ENCODE measurements around the gene FGL2.
"Not testable (repeated sequence)": the region's sequence is repeated elsewhere in the genome, so short reads cannot be mapped to it uniquely, and the experiment has no call there.

The FGL2 gene

DNA sequence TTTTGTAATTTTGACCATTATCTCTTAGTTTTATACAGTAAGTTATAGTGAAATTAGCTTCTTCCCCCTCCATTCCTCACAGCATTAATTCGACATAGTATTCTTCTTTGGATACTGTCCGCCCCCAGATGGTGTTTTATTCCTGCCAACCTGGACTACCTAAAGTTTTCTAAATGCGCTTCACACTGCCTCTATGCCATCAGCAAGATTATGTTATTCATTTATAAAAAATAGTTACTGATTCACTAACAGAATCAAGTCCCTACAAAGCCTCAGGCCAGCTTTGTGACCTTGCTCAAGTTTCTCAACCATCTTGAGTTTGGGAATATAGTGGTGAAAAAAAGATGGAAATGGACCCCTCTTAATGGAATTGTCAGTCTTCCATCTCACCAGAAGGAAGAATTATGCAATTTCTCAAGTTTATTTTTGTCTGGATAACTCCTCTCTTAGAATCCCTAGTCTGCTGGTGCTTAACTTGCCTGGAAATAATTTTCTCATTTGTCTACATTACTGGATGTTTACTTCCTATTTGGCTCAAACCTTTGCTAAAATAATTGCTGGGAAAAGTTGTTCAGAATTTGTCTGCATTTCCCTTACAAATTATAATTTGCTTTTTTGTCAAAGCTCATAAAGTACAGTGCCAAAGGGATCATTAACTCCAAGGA is 16.7 kb upstream of the FGL2 start:
- DNase-seq (ENCODE audit: low read depth), result no peak

DNA sequence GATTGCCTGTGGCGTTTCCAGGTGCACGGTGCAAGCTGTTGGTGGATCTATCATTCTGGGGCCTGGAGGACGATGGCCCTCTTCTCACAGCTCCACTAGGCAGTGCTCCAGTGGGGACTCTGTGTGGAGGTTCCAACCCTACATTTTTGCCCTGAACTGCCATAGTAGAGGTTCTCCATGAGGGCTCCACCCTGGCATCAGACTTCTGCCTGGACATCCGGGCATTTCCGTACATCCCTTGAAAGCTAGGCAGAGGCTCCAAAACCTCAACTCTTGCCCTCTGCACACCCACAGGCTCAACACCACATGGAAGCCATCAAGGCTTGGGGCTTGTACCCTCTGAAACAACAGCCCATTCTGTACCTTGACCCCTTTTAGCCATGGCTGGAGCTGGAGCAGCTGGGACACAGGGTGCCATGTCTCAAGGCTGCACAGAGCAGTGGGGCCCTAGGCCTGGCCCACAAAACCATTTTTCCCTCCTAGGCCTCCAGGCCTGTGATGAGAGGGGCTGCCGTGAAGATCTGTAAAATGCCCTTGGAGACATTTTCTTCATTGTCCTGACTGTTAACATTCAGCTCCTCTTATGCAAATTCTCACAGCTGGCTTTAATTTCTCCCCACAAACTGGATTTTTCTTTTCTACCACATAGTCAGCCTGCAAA is 10.0 kb upstream of the FGL2 start:
- no peak for DNase-seq (ENCODE audit: low read depth)

DNA sequence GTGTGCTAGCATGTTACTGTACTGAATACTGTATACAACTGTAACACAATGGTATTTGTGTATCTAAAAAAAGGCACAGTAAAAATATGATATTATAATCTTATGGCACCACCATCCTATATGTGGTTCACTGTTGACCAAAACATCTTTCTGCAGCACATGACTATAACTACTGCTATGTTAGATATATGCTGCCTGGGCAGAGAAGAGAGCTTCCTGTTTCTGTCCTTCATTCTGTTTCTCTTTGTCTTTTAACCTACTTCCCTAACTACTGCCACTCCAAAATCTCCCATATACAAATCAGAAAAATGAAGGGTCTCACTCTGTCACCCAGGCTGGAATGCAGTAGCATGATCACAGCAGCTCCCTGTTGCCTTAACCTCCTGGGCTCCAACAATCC is 8.8 kb upstream of the FGL2 start:
- DNase-seq (ENCODE audit: low read depth), result no peak

DNA sequence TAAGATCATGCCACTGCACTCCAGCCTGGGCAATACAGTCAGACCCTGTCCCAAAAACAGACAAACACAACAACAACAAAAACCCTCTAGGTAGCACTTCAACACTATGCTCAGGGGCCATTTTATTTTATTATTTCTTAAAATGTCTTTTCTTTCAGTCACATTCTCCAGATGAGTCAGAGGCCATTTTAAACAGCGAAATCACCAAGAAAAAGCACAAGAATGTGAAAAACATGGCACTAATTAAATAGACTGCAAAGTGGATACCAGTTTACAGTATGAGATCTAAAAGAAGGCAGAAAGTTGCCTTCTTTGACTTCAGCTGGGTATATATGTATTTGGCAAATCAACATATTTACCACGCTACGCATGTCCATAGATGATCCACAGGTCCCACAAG is 6.1 kb upstream of the FGL2 start:
- DNase-seq (ENCODE audit: low read depth), result no peak

DNA sequence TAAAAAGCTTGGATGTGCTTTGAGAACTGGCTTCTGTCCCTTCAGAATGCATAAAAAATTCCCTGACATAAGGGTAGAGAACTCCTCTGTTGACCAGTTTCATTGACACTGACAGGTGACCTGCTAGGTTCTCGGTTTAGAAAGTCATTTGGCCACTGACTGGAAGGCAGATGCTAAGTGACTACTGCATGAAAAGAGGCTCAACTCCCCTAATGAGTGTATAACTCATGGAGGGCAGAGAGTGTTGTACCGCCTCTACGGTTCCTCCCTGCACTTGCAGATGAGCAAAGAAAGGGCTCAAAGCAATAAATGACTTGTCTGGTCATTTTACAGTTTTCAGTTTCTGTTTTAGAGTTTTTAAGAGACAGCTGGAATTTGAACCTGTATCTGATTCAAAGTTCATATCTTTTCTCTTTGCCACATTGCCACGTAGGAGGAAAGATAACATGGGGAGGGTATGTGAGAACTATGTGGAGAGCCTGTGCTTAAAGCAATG is 2.9 kb upstream of the FGL2 start:
- no peak for DNase-seq (ENCODE audit: low read depth)

DNA sequence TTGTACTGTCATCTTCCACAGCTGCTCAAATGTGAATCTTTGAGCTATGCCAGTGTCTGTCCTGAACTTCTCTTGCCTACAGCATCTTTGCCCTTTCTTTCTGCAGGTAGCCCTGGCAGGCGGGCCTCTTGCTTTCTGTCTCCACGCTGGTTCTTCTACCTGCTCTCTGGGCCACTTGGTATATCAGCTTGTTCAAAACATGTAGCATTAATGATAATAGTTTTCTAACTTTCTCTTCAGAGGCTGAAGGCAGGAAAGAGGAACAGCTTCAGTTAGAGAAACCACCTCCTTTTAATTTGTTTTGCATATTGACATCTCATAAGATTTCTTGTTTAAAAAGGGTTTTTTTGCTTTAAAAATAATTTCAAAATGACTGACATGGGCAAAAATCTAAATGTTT is 923 bp upstream of the FGL2 start:
- DNase-seq (ENCODE audit: low read depth), result no peak

DNA sequence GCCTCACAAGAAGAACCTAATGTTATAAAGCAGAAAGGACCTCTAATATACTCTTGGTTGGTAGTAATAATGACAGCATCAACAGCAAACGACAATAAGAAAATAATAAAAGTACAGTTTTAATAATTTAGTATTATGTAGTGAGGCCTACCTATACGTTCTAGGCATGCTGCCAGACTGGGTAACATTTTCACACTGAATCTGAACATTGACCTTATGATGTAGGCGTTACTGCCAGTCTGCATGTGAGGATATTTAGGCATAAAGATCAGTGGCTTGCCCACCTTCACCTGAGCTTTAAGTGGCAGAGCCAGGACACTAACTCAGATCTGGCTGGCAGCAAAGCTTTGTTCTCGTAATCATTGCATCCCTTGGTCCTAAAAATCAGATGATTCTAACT is 2.5 kb downstream of the FGL2 start:
- no peak for DNase-seq (ENCODE audit: low read depth)

DNA sequence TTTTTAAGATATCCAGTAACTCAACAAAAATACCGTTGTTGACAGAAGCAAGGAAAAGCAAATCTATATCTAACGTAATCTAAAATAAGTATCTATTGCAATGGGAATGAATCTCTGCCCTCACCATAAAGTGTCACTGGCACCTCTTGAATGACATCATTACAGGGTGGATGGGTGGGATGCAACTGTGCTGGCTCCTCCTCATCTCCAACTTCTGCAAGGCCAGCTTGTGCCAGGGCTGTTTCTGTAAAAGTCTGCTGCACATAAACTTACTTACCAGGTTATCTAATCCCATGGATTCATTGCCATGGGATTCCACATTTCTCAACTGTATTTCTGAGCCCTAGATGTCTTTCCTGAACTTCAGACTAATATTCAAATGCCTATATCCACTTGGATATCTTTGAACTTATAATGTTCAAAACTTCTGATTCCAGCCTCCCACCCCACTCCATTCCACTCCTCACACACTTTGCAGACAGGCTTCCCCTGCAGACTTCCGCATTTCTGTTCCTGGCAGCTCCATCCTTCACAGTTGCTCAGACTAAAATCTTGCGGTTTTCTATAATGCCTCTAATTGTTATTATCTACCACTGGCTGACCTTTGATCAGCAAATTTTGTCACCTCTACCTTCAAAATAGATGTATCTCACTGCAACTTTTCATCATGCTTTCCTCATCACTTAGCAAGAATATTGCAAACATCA is 10.7 kb downstream of the FGL2 start:
- no peak for DNase-seq (ENCODE audit: low read depth)

DNA sequence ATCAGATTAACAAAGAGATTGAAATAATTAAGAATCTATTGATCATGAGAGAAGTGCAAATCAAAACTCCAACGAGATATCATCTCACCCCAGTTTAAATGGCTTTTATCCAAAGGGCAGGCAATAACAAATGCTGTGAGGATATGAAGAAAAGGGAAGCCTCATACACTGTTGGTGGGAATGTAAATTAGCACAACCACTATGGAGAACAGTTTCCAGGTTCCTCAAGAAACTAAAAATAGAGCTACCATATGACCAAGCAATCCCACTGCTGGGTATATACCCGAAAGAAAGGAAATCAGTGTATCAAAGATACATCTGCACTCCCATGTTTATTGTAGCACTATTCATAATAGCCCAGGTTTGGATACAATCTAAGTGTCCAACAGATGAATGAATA is 13.8 kb downstream of the FGL2 start:
- DNase-seq (ENCODE audit: low read depth), result no peak

DNA sequence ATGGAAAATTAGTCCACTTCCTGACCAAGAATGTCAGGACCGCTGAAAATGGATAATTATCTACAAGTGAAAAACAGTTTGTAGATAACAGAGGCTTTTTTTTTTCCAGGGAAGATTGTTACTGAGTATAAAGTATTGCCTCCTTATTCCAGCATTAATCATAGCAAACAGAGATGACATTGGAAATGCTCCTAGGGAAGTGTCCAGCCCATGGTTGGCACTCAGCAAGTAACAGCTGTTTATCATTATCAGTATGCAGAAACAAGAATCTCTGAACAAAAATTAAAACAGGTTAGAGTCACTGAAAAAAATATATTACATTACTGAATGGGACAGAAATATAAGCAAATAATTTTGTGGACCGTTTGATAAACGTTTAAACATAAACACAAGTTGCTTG is 14.6 kb downstream of the FGL2 start:
- no peak for DNase-seq (ENCODE audit: low read depth)

DNA sequence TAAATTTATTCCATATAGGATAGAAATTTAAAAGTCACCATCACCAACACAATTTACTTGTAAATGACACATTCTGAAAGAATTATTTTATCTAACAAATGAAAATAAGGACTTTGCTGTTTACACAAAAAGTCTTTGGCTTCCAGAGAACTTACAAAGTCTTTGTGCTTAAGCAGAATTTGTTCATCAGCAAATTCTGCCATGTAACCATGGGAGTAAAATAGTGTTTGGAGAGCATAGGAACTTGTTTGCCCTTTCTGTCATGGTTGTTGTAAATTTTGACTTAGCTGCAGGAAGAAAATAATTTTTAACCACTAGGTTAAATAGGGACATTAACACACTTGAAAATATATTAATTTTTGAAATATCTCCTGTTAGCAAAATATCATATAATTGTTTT is 15.2 kb downstream of the FGL2 start:
- DNase-seq (ENCODE audit: low read depth), result no peak

DNA sequence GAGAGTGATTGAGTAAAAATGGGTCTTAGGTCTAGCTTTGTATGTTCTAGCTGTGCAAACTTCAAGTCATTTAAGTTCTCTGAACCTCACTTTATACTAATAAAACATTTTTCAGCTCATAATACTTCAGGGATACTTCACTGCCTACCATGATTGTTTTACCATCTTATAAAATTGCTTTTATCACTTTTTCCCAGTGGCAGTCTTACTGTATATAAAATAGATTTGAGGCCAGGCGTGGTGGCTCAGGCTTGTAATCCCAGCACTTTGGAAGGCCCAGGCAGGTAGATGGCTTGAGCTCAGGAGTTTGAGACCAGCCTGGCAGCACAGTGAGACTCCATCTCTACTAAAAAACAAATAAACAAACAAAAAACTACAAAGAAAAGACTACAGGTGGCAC is 17.4 kb downstream of the FGL2 start:
- no peak for DNase-seq (ENCODE audit: low read depth)

DNA sequence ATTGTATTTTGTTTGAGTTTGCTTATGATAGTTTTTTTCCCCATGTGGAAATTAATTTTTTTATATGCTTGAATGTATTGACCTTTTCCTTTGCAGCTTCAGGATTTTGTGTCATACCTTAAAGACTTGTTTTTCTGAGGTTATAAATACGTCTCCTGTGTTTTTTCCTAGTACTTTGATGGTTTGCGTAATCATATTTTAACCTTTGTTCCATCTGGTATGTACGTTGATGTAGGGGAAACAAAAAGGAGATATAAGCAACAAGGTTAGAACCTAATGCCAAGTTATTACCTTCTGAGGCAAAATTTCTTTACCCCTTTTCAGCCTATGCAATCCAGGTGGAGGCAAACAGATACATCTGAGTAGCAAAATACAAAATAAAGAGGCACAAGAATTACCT is 17.9 kb downstream of the FGL2 start:
- no peak for DNase-seq (ENCODE audit: low read depth)

DNA sequence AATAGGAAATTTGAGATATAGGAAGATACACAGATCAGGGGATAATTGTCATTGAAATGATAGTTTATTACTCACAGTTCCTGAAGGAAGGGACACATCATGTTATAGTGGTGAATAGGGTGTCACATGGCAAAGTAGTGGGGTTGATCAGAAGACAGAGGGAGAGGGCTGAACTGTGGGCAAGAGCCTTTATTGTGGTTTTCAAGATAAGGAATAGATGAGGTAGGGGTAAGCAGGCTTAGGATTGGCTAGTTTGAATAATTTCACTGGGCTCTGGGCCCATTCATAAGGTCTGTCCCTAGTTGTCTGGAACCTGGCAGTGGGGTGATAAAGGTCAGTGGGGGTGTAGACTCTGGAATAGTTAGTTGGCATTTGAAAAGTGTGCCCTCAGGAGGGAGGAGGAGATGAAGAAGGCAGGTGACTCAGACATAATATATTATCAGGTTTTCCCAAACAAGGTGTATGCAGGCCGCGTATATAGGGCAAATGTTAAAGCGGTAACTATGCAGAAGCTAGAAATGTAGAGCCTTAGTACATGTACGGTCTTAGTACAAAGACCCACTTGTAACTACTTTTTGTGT is 18.5 kb downstream of the FGL2 start:
- DNase-seq (ENCODE audit: low read depth), result no peak

DNA sequence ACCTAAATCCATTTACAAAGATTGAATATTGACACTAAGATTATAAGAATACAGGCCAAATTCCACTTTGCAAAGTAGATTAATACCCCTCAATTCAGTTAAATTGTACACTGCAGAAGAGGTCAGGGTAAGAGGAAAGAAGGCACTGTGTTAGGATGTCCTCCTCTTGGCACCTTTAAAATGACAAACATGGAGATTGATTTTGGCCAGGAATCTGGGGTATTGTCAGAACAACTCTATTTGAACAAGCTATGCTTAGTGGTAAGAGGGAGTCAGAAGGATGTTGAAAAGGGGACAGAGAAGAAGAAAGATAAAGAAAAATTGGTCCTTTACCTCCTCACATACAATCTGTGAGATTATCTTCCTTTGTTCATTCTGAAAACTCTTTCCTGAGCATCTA is 21.6 kb downstream of the FGL2 start:
- not testable (repeated sequence) for DNase-seq (ENCODE audit: low read depth)

DNA sequence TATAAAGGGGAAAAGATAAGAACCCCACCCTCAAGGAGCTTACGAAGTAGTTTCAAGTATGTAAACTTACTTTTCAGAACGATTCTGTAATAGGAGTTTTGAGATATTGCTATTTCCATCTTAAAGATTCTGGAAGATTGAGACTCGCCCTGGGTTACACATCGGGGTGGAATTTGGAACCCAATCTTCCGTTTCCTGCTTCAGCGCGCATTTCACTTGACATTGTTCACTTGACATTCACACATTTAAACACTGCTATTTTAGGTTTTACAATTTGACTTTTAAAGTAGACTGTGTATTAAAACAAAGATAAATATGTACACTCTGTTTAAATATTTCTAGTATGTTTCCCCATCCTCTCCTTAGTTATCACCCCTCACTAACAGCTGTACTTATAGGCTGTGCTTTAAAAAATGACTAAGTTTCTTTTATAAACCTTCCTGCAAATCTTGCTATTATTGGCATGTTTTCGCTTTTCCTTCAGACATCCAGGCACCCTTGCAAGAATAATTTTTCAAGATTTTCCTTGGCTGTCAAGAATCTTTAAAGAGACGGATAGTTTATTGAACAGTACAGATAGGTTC is 22.2 kb downstream of the FGL2 start:
- DNase-seq (ENCODE audit: low read depth), result not testable (repeated sequence)

DNA sequence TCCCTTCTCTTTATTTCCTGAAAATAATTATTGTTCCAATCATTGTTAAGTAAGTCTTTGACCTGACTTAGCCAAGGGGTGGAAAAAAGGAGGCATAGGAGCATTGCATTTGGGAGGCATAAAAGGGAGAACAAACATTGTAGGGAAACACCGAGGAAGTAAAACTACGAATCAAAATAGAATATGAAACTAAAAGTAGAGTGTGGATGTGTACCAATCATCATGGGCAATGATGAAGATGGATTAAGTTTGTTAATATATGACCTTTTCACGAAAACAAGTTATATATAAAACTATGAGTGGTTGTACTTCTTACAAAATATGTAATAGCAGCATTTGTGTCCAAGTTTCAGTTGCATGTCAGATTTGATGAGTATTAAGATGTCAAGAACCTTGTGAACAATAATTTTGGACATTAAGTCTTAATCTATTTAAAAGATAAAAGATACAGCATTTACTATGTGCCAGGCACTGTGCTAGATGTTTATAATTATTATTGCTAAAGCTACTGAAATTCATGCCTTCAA is 24.3 kb downstream of the FGL2 start:
- DNase-seq (ENCODE audit: low read depth), result not testable (repeated sequence)

DNA sequence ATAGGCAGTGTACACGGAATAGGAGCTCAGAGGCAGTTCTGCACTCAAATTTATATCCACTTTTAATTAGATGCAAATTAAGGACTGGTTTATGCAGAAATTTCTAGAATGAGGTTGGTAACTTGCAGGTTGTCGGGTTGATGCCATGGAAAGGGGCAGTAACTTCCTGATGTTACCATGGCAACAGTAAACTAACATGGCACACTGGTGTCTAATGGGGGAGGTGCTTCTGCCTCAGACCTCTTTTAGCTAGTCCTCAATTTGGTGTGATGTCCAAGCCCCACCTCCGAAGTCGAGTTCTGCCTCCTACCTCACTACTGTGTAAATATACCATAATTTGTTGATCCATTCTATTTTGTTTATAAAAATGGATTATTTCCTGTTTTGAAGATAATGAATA is 25.2 kb downstream of the FGL2 start:
- not testable (repeated sequence) for DNase-seq (ENCODE audit: low read depth)

DNA sequence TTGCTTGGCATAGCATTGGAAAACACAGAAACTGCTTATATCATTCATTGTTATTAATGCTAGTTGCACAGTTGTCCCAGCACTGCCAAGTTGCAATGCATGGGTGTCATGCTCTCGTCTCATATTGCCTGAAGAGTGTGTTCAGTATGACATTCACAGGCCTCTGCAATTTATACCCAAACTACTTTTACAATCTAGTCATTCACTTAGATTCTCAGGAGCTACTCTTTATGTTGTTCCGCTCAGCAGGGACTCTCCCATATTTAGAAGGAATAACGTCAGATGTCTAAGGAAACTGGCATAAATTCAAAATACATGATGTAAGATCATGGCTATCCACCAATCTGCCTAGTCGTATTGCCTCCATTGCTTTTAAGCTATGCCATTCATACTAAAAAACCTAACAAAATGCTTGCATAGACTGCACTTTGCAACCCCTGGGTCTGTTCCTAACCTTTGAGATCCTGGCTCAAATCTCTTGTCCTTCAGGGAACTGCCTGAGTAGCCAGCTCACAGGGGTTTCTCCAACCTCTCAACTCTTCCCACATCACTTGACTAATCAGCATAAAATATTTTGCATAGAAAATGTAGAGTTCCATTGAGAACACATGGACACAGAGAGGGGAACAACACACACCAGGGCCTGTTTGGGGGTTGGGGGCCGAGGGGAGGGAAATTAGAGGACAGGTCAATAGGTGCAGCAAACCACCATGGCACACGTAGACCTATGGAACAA is 27.0 kb downstream of the FGL2 start:
- DNase-seq (ENCODE audit: low read depth), result not testable (repeated sequence)

DNA sequence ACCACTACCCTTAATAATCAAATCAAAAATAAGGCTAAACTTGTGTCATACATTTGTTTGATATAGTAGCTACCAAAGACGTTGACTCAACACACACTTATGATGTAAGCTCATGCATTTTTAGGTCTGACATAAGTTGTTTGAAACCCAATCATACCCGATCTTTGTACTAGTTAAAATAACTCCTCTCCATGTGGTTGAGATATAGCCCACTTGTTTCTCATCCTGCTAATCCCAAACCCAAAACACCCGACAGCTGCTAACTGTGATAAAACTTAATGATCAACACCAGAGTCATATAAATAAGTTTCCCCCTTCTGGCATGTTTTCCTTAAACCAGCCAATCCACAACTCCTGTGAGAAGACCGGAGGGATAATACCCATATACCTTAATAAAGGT is 28.5 kb downstream of the FGL2 start:
- not testable (repeated sequence) for DNase-seq (ENCODE audit: low read depth)

DNA sequence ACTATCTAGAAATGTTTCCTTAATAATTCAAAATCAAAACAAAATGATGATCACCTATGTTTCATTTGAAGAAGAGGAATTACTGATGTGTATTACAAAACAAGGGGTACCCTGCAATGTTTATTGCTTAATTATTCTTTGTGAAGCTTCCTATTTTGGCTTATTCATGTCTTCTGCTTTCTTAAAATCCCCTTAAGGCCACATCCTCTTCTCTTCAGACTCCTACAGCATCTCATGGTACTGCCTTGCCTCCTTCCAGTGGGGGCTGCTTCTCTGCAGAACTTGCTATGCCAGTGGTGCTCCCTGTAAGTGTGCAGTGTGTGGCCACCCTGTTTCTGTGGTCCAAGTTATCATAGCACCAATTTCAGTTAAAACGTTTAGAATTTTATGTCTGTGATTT is 42.2 kb downstream of the FGL2 start:
- DNase-seq (ENCODE audit: low read depth), result no peak

DNA sequence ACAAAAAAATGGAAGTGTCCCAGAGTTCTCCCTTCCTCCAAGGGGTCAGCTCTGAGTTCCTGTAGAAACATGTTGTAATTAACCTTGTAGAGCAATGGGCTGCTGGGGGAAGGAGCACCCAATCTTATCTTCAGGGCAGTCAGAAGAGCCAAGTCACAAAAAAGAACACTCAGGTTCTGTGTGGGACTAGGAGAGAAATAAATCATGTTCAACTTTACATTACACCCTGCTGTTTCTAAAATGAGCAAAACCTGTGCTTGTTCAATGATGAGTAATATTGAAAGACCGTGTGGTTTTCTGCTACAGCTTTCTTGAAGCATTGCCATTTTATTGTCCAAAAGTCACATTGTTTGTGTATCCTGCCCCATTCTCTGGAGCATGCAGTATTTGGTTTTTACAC is 42.6 kb downstream of the FGL2 start:
- not testable (repeated sequence) for DNase-seq (ENCODE audit: low read depth)

All from stimulated activated CD8-positive, alpha-beta memory T cell treated with anti-CD3 and anti-CD28 coated beads, Interleukin-15, amount 100 ng/mL, for 1 hour (primary cell).